GM19193 (cell line): Measurements from ENCODE around the gene OPN3.

ENCODE experiments used
- POLR2A ChIP-seq: IDR thresholded peaks from 4 replicates; pipeline ENCODE4 v1.6.1; 2011; ENCODE audit not compliant: insufficient read depth, insufficient read length; ENCODE audit errors: extremely low read depth

The OPN3 gene

DNA sequence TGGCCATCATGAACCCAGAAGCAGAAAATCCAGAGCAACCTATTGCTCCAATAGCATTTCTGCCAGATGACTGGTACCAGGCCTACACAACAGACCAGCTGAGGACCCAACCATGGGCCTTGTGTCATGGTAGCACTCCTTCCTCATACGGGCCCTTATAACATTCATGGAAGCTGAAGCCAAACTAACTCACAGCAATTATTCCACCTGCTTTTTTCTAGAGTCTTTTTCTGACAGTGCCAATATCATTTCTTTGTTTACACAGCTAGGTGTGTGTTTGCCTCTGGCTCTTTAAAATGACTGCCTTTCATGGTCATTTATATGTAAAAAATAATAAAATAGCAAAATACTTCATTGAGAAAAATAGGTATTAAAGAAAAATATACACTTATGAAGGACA, 8.0 kb upstream of the OPN3 start:
- TF ChIP-seq POLR2A: no peak

DNA sequence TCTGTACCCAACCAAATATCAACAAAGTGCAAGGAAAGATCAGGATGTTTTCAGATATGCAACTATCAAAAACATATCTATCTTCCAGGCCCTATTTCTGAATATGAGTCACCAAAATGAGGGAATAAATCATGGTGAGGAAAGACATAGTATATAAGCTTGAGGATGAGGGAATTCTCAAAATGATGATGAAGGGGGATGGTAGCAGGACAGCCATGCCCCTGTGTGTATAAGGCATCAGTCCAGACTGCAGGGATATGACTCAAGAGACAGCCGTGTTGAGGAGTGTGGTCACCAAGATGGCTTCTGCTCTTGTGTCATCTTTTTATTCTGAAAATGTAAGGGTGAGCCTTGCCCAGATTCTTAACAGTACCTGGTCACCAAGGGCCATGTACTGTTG, 7.5 kb upstream of the OPN3 start:
- no peak for TF ChIP-seq POLR2A

DNA sequence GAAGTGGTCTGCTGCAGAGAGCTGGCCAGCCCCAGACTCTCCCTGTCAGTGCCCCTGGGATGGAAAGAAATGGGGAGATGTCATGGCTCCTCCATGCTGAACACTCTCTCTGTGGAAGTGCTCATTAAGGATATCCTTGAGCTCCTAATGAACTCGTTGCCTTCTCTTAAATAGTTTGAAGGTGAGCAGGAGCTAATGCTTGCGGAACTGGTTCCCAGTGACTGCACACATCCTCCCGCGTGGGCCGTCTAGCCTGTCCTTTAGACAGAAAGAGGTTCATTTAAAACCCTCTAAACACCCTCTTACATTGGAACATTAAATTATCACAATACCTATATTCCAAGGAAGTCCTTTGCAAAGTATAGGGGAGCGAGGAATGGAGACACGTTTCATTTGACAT, 6.0 kb upstream of the OPN3 start:
- TF ChIP-seq POLR2A: no peak

DNA sequence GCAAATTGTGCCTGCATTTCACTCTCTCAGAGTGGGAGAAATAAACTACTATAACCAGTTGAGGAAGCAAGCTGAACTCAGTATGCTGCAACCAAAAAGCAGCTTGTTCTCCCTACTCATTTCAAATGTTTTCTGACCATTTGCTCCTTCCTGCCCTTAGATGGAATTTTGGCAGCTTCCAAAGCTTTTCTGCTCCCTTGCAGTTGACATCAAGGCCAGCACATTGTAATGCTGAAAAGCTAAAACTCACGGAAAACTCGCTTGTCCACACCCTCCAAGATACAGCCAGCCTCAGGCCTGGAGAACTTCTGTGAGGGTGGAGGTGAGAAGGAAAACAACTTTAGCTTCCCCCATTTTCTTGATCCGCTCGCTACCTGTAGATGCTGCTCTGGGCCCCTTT, 5.0 kb upstream of the OPN3 start:
- no peak for TF ChIP-seq POLR2A

DNA sequence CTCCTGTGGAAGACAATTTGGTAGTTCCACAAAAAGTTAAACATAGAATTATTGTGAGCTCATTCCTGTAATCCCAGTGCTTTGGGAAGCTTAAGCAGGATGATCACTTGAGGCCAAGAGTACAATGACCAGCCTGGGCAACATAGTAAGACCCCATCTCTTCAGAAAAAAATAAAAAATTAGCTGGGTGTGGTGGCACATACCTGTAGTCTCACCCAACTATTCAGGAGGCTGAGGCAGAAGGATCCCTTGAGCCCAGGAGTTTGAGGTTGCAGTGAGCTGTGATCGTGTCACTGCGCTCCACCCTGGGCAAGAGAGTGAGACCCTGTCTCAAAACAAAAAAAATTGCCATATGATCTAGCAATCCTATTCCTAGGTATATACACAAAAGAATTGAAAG, 4.1 kb upstream of the OPN3 start:
- no peak for TF ChIP-seq POLR2A

DNA sequence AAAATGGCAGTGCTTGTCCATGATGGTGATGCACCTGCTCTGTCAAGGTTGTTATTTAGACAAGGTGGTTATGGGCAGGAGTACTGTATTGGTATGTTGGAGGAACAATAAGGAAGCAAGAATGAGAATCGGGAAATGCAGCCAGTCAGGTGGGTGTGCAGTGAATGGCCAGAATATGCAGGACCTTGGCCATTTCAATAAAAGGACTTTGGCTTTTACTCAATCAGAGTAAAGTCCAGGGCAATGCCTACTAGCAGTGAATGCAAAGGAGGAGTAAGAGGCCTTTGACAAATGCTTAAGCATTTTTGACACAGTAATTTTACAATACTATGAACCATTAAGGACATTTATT, 2.4 kb upstream of the OPN3 start:
- no peak for TF ChIP-seq POLR2A

DNA sequence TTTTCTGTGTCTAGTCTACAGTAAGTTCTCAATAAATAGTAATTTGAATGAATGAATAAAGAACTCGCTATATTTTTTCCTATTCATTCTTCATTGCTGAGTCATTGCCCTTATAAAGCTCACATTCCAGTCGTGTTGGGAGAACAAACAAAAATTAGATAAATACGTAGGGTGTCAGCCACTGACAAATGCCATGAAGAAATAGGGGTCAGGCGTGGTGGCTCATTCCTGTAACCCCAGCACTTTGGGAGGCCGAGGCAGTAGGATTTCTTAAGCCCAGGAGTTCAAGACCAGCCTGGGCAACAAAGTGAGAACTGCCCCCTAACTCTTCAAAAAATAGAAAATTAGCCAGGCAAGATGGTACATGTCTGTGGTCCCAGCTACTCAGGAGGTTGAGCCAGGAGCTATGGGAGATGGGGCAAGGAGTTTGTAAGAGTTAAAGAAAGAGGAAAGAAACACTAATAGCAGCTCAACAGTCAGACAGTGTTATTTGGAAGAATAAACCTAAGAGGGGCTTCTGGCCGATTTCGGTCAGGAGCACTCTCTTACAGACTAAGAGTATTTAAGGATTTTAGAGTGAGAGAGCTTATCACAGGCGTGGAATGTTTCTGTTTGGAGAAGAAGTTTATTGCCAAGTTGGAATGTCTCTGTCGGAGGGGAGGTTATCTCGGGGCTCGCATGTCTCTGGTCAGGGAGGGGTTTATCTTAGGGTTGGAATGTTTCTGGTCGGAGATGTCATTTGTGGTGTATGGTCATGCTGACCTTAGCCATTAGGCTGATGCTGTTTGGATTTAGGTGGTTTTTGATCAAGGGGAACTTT, 1.8 kb upstream of the OPN3 start:
- TF ChIP-seq POLR2A: no peak

DNA sequence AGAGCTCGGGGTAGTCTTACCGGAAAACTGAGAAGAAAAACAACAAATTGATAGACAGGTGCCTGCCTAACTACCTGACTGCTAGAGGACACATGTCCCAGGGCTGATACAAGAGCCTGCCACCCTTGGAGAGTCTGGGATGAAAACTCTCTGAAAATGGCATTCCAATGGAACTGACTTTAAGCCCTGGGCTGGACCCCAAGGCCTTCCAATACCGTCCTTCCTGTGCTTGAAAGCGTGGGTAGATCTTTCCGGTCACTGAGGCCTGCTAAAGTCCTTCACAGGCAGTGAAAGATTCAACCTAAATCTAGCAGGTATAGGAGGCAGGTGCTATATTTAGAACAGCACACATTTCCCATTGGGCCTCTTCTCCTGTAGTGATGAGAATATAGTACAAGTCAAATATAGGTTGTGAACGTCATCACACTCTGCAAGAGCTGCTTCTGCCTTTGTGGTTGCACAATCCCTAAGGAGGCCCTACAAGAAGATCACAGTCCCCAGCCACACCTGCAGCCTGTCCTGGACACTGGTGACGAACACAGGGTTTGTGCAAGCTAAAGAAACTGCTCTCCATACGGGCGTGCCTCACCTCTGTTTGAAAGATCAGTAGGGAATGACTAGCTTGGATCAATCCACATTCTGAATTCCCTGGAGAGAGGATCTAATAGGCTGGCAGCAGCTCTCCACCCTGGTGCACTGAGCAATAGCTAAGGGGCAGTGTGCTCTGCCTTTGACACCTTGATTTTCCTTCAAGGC, 876 bp upstream of the OPN3 start:
- no peak for TF ChIP-seq POLR2A

DNA sequence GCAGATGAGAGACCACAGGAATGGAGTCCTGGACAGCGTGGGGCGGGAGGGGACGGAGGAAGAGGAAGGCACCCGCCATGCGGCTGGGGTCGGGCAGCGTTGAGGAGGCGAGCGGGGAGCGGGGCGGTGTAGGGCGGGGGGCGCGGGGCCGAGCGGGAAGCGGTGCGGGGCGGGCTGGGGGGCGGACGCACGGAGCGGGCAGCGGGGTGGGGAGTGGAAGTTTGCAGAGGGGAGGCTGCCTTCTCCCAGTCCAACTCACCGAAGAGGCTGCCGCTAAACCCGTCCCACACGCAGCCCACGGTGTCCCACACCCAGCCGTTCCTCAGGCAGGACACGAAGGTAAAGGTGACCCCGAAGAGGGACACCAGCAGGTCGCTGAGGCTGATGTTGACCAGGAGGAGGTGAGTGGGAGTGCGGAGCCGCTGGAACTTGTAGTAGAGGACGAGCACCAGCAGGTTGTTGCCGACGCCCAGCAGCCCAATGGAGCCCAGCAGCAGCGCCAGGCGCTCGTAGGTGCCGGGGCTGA, 483 bp downstream of the OPN3 start:
- TF ChIP-seq POLR2A: no peak

DNA sequence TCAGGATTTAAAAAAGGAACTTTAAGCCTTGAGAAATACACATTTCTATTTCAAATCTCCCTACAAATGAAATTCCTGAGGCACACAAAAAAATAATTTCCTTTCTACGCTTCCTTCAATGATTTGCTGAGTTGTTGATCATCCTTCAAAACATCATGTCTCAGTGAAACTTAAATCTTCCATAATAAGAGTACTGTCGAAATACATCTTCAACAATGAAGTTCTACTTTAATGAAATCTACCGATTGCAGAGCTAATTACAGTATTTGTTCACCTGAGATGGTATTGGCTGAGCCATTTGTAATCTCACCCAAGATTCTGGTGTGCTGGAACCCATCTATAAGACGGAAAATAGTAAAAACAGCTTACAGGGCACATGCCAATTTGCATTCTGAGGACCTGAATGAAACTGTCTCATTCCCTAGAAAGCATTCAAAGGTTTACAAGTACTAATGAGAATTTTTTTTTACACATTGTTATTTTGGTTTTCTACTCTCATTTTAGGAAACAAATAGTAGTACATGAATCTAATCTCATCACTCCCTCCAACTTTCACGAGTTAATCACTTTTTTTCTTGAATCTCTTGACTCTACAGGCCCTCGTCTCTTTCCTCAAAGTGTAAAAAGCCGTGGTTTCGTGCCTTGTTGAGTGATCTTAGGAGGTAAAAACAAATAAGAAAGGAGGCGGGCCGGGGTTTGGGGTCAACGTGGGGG, 1.1 kb downstream of the OPN3 start:
- TF ChIP-seq POLR2A: no peak

DNA sequence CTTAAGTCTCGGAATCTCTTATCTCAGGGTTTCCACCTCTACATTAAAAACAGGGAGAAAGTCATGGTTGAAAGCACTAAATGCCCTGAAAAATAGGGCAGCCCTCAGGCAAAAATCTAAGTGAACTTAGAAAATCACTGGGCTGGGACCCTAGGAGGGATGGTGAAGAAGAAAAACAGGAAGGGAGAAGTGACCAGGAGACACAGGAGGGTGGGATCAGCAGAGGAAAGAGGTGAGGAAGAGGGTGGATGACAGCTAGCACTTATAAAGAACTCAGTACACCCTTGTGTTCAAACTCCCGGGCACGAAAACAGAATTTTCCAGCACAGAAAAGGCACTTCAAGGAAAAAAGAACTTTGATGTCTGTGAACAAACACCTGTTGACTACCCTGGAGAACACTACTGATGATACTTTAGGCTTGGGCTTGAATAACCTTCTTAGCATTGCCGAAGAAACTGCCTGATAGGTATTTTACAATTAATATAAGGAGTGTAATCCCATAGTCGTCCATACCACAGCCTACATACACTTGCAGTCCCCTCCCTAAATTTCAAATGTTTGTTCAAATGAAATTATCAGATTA, 2.0 kb downstream of the OPN3 start:
- no peak for TF ChIP-seq POLR2A

DNA sequence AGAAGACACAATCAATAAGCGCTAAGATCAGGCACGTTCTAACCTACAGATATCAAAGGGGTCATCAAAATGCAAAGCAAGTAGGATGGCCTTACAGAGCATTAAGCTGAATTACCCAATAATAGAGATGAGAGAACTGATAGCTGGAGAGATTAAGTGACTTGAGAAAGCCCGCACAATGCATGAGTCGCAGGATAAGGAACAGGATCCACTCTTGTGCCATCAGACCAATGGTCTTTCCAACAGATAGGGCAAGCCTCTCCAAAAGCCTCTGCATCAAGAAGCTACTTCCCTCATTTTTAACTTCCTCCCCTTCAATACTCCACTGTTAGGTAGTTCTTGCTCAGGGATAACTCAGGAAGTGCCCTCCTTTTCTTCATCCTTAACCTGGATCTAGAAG, 2.6 kb downstream of the OPN3 start:
- no peak for TF ChIP-seq POLR2A

DNA sequence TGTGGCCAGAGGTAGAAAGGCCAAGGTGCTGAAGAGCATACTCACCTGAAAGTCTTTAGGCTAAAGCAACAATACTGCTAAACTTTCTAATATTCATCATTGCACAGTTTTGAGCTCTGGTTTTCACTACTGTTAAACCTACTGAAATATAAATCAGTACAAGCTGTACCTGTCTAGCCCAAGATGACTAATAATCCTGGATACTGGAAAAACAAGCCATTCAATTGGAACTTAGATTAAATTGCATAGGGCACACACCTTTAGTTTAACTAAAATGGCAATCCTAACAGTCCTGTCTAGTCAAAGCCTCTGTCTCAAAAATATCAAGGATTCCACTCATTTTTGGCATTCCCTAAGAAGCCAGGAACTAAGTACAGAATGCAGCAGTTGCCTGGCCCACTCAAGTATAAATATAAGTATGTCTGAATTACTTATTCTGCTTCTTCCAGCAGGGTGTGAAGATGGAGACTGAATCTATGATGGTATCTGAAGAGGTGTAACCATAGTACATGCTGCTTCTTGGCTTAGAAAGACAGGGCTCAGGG, 3.1 kb downstream of the OPN3 start:
- TF ChIP-seq POLR2A: no peak

DNA sequence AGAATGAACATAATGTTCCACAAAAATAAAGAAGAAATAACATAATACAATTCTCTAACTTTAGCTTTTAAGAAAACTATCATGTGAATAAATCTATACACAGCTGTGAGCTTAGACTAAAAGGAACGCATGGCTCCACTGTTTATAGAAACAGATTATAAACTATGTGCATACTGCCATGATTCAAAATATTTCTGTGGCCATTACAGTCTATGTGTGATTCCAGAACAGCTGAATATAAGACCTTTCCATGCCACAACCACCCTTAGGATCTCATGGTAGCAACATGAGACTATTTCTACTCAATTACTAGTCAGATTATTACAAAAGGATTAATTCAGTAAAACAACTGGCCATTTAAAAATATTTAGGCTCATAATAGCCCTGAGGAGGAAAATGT, 3.9 kb downstream of the OPN3 start:
- TF ChIP-seq POLR2A: no peak
